DOHH2 (cell line): ENCODE results near the gene PTPA.

Source experiments
- H3F3A ChIP-seq: fragments of 200-600 bp; sonication (generic), shearing (Covaris generic); 2 replicates; pipeline ENCODE4 v1.6.0; 2016; ENCODE audit warnings: antibody characterized with exemption, mild to moderate bottlenecking; ENCODE audit not compliant: control insufficient read depth, insufficient read depth
- H3K27ac ChIP-seq: fragments of 200-600 bp; sonication (generic); 2 replicates; pipeline ENCODE4 v1.5.1; 2014; ENCODE audit warnings: low read depth, mild to moderate bottlenecking, low read length, moderate library complexity
- H3K27me3 ChIP-seq: fragments of 200-600 bp; sonication (generic); 2 replicates; pipeline ENCODE4 v1.6.1; 2014; ENCODE audit warnings: mild to moderate bottlenecking, low read length, mixed read lengths; ENCODE audit not compliant: control insufficient read depth
- H3K36me3 ChIP-seq: fragments of 200-600 bp; sonication (generic); 2 replicates; pipeline ENCODE4 v1.6.1; 2014; ENCODE audit warnings: mild to moderate bottlenecking, low read length, moderate library complexity, mixed read lengths; ENCODE audit not compliant: control insufficient read depth
- H3K4me1 ChIP-seq: fragments of 200-600 bp; sonication (generic); 2 replicates; pipeline ENCODE4 v1.6.1; 2014; ENCODE audit warnings: mild to moderate bottlenecking, low read length, mixed read lengths; ENCODE audit not compliant: control insufficient read depth
- H3K4me2 ChIP-seq: fragments of 200-600 bp; sonication (generic); 2 replicates; pipeline ENCODE4 v1.6.0; 2014; ENCODE audit warnings: mild to moderate bottlenecking, low read length, moderate library complexity
- H3K4me3 ChIP-seq: fragments of 200-600 bp; sonication (generic); 2 replicates; pipeline ENCODE4 v1.5.1; 2014; ENCODE audit warnings: mild to moderate bottlenecking, low read length, mixed read lengths
- H3K79me2 ChIP-seq: fragments of 200-600 bp; sonication (generic); 2 replicates; pipeline ENCODE4 v1.6.1; 2014; ENCODE audit warnings: mild to moderate bottlenecking, low read length, mixed read lengths; ENCODE audit not compliant: control insufficient read depth
- H3K9me2 ChIP-seq: fragments of 200-600 bp; sonication (generic); replicated peaks from 2 replicates; pipeline ENCODE4 v1.6.1; 2014; ENCODE audit warnings: mild to moderate bottlenecking, low read length, mixed read lengths; ENCODE audit not compliant: control insufficient read depth
- H3K9me3 ChIP-seq: fragments of 200-600 bp; sonication (generic); 2 replicates; pipeline ENCODE4 v1.6.1; 2014; ENCODE audit warnings: antibody characterized with exemption, low read length, mixed read lengths; ENCODE audit not compliant: control insufficient read depth, insufficient read depth
- H4K20me1 ChIP-seq: fragments of 200-600 bp; sonication (generic); 2 replicates; pipeline ENCODE4 v1.6.0; 2014; ENCODE audit warnings: low read depth, mild to moderate bottlenecking, antibody characterized with exemption, low read length, moderate library complexity; ENCODE audit not compliant: control insufficient read depth, insufficient read depth
- CTCF ChIP-seq: fragments of 200-600 bp; sonication (generic); IDR thresholded peaks from one replicate; pipeline ENCODE4 v1.5.1; 2014; ENCODE audit warnings: antibody characterized with exemption, mild to moderate bottlenecking, low read depth, low read length; ENCODE audit not compliant: poor library complexity, severe bottlenecking
- EZH2phosphoT487 ChIP-seq: fragments of 200-600 bp; sonication (generic); IDR thresholded peaks from 2 replicates; pipeline ENCODE4 v1.6.1; 2017; ENCODE audit warnings: borderline replicate concordance, mild to moderate bottlenecking, antibody characterized with exemption, low read length, moderate library complexity, mixed read lengths

Gene PTPA

GRCh38 chr9:129138476-129139232, 27.4 kb downstream of the PTPA start:
- Histone ChIP-seq H3K79me2 (peaks cover 14% of the 10 kb centered on the region), H3K9me2 (no peaks in the 10 kb centered on the region), H3K9me3 (no peaks in the 10 kb centered on the region), H3K4me3 (no peak overlapping the region; the same call in 1 of the 2 replicates), H4K20me1 (no peaks in the 10 kb centered on the region), H3K27ac (no peak overlapping the region), H3F3A (peaks cover 14% of the 10 kb centered on the region), H3K4me1 (peaks cover 46% of the 10 kb centered on the region), H3K4me2 (peak overlapping the region; percentile 78), H3K36me3 (peaks cover 49% of the 10 kb centered on the region), H3K27me3 (no peaks in the 10 kb centered on the region)
- TF ChIP-seq EZH2phosphoT487, result no peak
- TF ChIP-seq CTCF, result no peak

GRCh38 chr9:129139233-129139992, 28.2 kb downstream of the PTPA start:
- no peaks in the 10 kb centered on the region for H3K27me3 ChIP-seq
- H3K27ac ChIP-seq, result peak overlapping the region; percentile 99
- H3K4me3 ChIP-seq, result peak overlapping the region; percentile 73
- peaks cover 49% of the 10 kb centered on the region for H3K4me1 ChIP-seq
- H3K36me3 ChIP-seq, result peaks cover 49% of the 10 kb centered on the region
- H4K20me1 ChIP-seq, result no peaks in the 10 kb centered on the region
- TF ChIP-seq CTCF, result peak; percentile 91
- no peak for TF ChIP-seq EZH2phosphoT487
- peak overlapping the region; percentile 78 for H3K4me2 ChIP-seq
- H3K9me3 ChIP-seq, result no peaks in the 10 kb centered on the region
- H3F3A ChIP-seq, result peaks cover 14% of the 10 kb centered on the region
- H3K79me2 ChIP-seq, result peaks cover 14% of the 10 kb centered on the region
- no peaks in the 10 kb centered on the region for H3K9me2 ChIP-seq

GRCh38 chr9:129139993-129140396, 28.8 kb downstream of the PTPA start:
- H4K20me1 ChIP-seq, result no peaks in the 10 kb centered on the region
- peaks cover 45% of the 10 kb centered on the region for H3K36me3 ChIP-seq
- H3K4me2 ChIP-seq, result peak overlapping the region; percentile 78
- H3K4me3 ChIP-seq, result peak overlapping the region; percentile 73
- TF ChIP-seq CTCF (no peak), EZH2phosphoT487 (no peak)
- H3K79me2 ChIP-seq, result peaks cover 14% of the 10 kb centered on the region
- peaks cover 14% of the 10 kb centered on the region for H3F3A ChIP-seq
- peak overlapping the region; percentile 99 for H3K27ac ChIP-seq
- no peaks in the 10 kb centered on the region for H3K9me2 ChIP-seq
- peaks cover 49% of the 10 kb centered on the region for H3K4me1 ChIP-seq
- H3K27me3 ChIP-seq, result no peaks in the 10 kb centered on the region
- no peaks in the 10 kb centered on the region for H3K9me3 ChIP-seq
